CD4-positive, alpha-beta T cell treated with Interleukin-1 beta for 1 hour (primary cell): ENCODE measurements around the gene IDH3A.

Experiments used
- DNase-seq, 2 donors: peaks; one replicate each; pipeline ENCODE4 v3.0.0-alpha.2; 2020 to 2022

Gene IDH3A

GRCh38 chr15:78204351-78205309 is 55.5 kb downstream of the IDH3A start:
- no peak for DNase-seq

- no peak for DNase-seq
Measured at GRCh38 chr15:78205337-78205736, 56.2 kb downstream of the IDH3A start.

- no peak for DNase-seq
Measured at GRCh38 chr15:78205856-78206255, 56.7 kb downstream of the IDH3A start.

- DNase-seq: no peak
Measured at GRCh38 chr15:78206326-78207109, 57.4 kb downstream of the IDH3A start.

DNA sequence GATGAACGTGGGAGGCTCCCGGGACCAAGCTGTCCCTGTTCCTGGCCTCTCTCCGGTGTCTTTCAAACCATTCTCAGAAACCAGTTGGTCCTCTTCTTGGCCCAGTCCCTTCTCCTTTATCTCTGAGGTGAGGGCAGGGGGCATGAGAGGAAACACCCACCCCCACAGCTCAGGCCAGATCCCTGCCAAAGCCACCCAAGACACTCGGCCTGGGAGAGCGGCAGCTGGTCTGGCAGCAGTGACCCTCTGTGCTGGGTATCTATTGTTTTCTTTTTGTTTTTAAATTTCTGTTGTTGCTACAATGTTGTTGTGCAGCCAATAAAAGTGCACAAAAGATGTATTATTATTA is 57.9 kb downstream of the IDH3A start:
- DNase-seq: no peak

DNA sequence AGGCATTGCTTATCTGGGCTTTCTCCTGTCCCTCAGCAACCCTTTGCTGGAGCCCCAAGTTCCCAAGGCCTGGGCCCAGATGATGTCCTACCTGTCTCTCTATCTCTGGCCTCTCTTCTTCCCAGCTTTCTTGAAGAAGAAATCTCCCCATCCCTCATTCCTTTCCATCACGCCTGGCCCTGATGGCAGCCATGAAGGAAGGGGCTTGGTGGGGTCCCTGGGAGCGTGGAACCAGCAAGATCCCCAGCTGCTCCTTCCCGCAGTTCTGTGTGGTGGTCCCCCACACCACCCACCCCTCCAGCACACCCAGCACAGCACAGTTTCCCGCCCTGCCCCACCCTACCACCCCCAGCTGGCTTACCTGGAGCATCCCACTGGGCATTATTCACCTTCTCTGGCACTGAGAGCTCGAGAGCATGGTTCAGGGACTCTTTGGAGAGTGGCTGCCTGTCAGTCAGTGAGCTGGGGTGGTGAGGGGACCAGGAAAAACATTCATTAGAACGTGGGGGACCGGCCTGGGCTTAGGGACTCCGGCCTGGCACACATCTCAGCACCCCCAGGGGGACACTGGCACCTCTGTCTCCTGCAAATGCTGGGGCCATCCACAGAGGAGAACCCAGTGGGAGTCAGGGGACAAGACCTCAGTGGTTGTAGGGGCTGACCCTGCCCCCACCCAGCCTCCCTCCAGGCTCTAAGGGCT is 58.6 kb downstream of the IDH3A start:
- no peak for DNase-seq

DNA sequence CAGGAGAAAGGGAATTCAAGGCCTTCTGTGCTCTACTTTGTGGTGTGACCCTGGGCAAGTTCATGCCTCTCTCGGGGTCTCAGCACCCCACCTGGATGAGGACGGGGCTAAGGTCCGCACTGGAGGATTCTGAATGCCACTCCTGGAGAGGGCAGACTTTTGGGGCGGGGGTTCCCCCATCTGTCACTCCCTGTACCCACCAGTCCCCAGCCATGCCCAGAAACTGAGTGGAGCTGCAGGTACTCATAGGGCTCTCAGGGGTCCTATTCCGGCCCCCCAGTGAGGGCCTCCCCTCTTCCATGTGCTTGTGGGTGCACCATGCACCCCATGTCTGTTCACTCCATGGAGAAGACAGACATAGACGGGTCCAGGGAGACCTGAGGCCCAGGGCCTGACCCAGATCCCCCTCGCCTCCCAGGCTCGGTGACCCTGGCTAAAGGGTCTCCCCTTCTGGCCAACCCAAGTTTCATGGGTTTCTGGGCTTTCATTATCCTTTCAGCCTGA is 59.2 kb downstream of the IDH3A start:
- DNase-seq: no peak

DNA sequence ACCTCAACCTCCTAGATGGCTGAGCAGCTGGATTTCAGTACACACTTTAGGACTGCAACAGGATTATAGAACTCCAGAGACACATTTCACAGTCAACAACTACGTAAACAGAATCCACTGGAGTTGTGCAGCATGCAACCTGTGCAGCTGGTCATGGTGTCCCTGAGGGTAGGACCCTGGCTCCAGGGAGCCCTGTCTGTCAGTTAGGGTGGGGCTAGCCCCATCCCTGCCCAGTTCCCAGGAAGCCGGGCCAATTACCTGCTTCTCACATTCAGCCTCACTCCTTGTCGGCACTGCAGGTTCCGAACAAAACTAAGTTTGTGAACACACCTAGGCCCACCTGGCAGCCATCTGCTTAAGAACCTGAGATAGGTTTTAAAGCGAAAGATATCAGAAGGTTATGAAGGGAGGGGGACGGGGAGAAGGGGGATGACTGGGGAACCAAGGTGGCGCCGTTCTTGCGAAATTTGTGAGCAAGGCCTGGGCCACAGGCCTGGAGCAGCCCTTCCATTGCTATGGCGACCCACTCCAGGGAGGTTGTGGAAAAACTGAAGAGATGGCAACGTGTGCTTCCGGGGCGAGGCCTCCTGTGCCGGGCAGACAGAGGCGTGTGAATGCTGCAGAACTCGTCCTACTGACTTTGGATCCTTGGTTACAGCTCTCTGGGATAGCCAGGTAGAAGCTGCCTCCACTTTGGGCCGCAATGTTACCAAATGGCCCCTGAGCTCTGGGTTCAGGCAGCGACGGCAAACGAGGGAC is 59.9 kb downstream of the IDH3A start:
- no peak for DNase-seq

DNA sequence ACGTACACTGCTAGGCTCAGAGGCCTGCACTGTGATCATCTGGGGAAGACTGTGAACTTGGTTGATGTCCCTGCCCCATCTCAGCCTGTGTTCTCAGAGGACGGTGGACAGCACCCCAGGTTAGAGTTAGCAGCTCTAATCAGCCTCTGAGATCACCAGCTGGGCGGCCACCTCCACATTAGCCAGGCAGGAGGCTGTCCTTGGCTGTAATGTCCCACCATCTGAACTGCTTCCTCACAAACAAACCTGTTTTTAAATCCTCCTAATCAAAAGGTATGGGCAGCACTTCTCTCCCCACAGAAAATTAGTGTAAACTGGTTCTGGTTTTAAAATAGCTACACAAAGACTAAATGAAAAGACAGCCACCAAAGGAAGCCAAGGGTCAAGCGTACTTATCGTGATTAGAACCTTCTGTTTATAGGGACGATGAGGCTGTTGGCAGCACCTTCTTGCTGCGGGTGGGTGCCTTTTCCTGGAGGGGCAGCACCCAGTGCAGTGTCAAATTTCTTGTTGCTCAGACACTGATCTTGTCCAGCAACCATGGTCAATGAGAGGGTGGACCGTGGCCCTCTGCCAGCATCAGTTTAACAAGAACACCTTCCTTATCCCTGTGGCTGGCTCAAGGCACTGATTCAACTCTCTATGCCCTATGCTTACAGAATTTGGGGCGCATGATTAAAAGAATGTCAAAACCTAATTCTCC is 60.6 kb downstream of the IDH3A start:
- DNase-seq: no peak

- no peak for DNase-seq
Measured at GRCh38 chr15:78210349-78210717, 61.2 kb downstream of the IDH3A start.

- no peak for DNase-seq
Measured at GRCh38 chr15:78211189-78211921, 62.2 kb downstream of the IDH3A start.

DNA sequence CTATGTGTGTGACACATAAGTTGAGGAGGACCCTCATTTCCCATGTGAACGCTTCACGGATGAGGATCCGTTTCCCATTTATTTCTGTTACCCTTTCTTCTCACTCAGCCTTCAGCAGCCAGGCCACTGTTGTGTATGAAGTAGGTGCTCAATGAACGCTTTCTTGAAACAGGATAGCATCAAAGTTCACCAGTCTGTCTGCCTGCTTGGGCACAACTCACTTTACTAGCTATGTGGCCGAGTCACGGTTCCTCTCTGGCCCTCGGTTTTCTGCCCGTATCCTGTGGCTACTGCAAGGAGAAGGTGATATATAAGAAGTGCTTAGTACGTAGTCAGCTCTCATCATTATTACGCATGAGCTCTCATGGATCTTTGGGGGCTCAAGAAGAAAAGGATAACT is 62.8 kb downstream of the IDH3A start:
- DNase-seq: no peak

GRCh38 chr15:78212546-78213424 is 63.6 kb downstream of the IDH3A start:
- DNase-seq: no peak

DNA sequence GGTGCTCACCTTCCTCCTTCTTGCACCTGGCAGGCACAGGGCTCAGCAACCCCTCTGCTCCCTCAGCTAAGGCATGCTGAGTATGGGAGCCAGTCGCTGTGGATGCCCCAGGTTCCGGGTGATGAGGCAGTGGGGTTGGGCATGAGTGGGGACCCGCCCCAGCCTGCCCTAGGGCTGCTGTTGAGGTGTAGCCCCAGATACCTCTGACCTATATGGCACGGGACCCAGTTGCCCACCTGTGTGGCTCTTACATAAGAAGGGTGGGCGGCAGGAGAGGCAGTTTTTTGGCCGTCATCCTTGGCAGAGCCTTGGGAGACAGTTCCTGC is 64.2 kb downstream of the IDH3A start:
- DNase-seq: no peak

- no peak for DNase-seq
Measured at GRCh38 chr15:78213956-78214355, 64.8 kb downstream of the IDH3A start.

- no peak for DNase-seq
Measured at GRCh38 chr15:78216276-78217104, 67.3 kb downstream of the IDH3A start.

DNA sequence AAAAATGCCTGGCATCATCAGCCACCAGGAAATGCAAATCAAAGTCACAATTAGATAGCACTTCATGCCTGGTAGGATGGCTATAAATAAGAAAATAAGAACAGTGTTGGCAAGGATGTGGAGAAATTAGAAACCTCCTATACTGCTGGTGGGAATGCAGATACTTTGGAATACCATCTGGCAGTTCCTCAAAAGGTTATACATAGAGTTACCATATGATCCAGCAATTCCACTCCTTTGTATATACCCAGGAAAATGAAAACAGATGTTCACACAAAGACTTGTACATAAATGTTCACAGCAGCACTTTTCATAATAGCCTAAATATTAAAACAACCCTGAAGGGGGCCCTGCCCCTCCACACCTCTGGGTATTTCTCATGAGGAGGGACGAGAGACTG is 71.6 kb downstream of the IDH3A start:
- DNase-seq: no peak
